Measurements from ENCODE around the gene ZIK1.

DNA sequence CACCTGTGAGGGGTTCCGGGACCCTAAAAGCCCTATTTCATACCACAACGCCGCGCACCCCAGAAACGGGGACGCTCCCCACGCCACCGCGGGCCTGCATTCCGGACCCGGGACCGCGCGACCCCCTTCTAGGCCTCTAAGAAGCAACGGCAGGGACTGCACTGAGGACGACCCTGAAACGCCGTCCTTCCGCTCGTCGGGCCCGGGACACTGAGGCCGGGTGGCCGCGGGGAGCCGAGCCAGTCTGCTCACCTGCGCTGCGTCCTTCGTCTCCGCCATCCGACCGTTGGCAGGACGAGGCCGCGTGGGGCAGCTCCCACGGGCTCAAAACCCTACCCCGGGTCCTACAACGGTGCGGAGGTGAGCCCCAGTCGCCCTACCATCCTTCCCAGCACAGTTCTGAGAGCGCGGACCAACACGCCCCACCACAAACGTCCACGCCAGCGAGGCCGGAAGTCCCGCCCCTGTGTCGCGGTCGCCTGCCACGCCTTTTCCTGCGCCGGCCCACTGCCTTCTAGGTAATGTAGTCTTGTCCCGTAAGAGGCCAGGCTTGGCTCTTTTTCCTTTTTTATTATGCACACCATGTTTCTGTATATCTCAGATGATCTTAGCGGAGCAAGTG lies 24.4 kb upstream of the ZIK1 start, which contains the start of gene ZNF550:
- TF ChIP-seq, protein P1, sequence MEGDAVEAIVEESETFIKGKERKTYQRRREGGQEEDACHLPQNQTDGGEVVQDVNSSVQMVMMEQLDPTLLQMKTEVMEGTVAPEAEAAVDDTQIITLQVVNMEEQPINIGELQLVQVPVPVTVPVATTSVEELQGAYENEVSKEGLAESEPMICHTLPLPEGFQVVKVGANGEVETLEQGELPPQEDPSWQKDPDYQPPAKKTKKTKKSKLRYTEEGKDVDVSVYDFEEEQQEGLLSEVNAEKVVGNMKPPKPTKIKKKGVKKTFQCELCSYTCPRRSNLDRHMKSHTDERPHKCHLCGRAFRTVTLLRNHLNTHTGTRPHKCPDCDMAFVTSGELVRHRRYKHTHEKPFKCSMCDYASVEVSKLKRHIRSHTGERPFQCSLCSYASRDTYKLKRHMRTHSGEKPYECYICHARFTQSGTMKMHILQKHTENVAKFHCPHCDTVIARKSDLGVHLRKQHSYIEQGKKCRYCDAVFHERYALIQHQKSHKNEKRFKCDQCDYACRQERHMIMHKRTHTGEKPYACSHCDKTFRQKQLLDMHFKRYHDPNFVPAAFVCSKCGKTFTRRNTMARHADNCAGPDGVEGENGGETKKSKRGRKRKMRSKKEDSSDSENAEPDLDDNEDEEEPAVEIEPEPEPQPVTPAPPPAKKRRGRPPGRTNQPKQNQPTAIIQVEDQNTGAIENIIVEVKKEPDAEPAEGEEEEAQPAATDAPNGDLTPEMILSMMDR (IDR thresholded peaks at IDR 0.05; ENCODE audit: low read length) = no peak
- TF ChIP-seq EZH2 (IDR thresholded peaks at IDR 0.05; ENCODE audit: borderline replicate concordance, low read length) = no peak

Measured in OCI-LY1 (cell line).